Activated naive CD4-positive, alpha-beta T cell treated with anti-CD3 and anti-CD28 coated beads, Interleukin-2, amount 50 U/mL, for 16 hours (primary cell): ENCODE measurements around the gene C2CD3.
"Not testable (repeated sequence)": the region's sequence is repeated elsewhere in the genome, so short reads cannot be mapped to it uniquely, and the experiment has no call there.

Source experiments
- DNase-seq: peaks from one replicate; pipeline ENCODE4 v3.0.0-alpha.2; 2020

C2CD3 gene

DNA sequence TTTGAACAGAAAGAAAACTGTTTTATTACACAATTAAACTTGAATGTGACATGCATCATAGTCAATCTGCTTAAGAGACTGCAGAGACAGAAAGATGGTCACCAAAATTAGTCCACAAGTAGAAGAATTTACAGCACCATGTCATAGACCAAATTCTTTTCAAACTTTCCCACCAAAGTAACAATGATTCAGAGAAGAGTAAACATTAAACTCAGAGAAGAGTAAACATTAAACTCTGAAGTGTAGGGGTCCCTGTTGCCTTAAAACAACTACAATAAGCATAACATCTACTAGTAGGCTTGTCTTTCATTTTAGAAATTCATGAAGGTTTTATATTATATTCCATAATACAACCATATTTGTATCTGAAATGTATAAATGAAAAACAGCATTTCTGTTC is 104.1 kb downstream of the C2CD3 start:
- not testable (repeated sequence) for DNase-seq

- not testable (repeated sequence) for DNase-seq
Observed at GRCh38 chr11:74065534-74065933, 105.3 kb downstream of the C2CD3 start.

- not testable (repeated sequence) for DNase-seq
Observed at GRCh38 chr11:74063628-74064027, 107.2 kb downstream of the C2CD3 start.

DNA sequence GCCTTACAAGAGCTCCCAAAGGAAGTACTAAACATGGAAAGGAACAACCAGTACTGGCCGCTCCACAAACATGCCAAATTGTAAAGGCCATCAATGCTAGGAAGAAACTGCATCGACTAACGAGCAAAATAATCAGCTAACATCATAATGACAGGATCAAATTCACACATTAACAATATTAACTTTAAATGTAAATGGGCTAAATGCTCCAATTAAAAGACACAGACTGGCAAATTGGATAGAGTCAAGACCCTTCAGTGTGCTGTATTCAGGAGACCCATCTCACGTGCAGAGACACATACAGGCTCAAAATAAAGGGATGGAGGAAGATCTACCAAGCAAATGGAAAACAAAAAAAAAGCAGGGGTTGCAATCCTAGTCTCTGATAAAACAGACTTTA is 109.2 kb downstream of the C2CD3 start:
- not testable (repeated sequence) for DNase-seq

DNA sequence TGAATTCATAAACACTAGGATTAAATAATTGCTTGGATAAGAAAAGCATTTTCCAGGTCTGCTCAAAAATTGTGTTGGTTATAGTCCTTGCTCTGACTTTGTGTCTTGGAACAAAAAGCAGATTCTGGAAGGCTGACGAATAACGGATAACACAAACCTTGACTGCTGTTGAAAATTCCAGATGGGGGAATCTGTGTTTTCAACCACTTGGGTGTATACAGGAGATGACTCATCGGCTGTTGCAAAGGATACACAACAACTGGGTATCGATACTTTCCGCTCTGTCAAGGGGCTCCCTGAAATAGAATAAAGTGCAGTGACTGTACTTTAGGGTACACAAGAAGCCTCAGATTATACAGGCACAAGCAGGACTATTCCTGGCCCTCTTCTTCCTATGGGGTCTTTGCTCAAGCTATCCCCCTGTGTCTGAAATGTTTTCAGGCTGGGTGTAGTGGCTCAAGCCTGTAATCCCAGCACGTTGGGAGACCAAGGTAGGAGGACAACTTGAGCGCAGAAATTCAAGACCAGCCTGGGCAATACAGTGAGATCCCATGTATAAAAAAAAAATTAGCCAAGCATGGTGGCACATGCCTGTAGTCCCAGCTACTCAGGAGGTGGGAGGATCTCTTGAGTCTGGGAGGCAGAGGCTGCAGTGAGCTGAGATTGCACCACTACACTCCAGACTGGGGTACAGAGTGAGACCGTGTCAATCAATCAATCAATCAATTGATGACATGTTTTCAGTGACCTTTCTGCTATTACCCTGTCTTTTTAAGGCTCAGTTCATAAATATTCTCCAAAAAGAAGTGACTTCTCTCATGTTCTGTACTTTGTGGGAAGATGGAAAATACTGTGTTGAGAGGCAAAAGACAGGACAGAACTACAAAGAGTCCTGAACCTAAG is 113.3 kb downstream of the C2CD3 start:
- no peak for DNase-seq

GRCh38 chr11:74055938-74056337 is 114.9 kb downstream of the C2CD3 start:
- no peak for DNase-seq

GRCh38 chr11:74050465-74050864 is 120.3 kb downstream of the C2CD3 start:
- no peak for DNase-seq

DNA sequence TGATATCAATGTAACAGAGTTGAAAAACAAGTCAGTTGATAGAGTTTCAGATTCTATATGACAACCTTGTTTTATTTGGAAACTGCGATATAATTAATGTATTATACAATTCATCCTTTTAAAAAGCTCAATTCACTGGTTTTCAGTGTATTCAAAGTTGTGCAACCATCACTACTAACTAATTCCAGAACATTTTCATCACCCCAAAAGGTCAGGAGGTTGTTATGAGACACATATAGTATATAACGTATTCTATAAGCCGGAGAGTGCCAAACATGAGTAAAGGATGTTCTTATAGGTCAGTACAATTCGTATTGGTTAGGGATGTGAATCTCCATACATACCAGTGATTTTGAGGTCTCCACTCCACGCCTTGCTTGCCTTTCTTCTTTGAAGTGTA is 121.8 kb downstream of the C2CD3 start:
- no peak for DNase-seq

GRCh38 chr11:74044538-74044937 is 126.3 kb downstream of the C2CD3 start:
- DNase-seq, result no peak

GRCh38 chr11:74043450-74043849 is 127.4 kb downstream of the C2CD3 start:
- no peak for DNase-seq

- DNase-seq, result no peak
Observed at GRCh38 chr11:74037309-74037708, 133.5 kb downstream of the C2CD3 start.

DNA sequence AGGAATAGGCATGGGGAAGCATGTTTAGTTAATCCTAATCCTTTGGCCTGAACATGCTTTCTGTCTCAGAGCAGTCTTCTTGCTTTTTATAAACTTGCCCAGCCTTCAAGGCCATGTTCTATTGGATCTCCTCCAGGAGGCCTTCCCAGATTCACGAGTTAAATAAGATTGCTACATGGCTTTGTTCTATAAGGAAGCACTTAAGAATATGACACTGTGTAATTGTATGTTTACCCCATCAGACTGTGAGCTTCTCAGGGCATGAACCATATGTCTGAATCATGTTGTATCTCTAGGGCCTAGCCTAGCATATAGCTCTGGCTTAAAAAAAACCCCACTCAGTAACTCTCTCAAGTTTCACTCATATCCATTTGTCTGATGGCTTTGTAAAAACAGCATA is 135.5 kb downstream of the C2CD3 start:
- no peak for DNase-seq

DNA sequence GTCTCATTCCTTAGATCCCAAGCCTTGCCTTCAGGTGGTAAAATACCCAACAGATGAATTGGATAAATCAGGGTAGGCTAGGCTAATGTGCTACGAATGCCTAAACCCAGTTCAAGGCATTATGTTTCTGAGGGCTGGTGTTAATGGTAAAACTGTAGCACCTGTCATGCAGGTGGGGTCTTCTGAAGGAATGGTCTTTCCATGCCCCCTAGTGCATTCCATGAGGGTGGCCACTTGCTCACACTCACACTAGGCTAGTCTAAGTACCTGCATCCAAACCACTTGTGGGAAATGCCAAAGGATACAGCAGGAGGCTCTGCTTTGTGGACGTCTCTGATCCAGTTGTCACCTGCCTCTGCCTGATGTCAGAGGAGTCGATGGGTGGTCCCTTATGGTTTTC is 137.8 kb downstream of the C2CD3 start:
- no peak for DNase-seq

- DNase-seq, result no peak
Observed at GRCh38 chr11:74030723-74031676, 139.8 kb downstream of the C2CD3 start.

DNA sequence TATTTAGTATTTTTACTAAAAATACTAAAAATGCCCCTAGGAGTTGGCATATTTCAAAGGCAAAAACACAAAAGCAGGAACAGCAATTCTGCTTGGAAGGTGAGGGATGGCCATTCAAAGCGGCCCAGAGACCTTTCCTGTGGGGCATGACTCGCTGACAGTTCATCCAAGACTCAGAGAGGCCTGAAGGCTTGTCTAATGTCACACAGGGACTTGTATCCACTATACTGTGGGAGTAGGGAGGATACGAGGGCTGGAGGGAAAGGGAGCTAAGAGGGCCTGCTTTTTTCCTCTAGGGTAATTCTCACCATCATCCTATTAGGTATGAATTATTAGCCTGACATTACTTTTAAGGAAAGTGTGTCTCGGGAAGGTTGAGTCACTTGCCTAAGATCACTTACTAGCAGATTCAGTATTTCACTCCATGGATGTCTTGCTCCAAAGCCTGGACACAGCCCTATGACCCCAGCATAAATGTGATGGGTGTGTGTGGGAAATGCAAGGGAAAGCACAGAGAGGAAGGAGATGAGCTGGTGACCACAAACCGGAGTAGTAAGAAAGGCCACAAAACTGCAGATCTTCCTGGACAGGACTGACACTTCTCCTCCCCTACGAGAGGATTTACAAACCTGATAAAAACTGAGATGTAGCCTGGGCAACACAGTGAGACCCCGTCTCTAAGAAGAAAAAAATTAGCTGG is 145.2 kb downstream of the C2CD3 start:
- no peak for DNase-seq

GRCh38 chr11:74024261-74025029 is 146.4 kb downstream of the C2CD3 start:
- DNase-seq, result no peak

DNA sequence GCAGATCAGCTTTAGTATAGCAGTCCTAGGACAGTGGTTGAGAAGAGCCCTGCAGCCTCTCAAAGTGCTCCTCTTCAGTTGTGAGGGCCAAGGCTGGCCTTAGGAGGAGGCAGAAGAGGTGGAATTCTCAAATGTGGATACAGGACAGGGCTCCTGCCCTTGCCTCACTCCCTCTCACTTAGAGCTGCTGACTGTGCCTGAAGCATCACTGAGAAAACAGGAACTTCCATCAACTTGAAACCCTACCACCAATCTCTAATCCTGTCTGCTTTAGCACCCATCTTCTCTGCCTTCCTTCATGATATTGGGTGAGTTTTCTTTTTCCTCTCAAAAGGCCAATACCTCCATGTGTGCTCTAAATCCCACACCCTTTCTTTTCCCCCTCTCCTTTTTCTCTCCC is 147.5 kb downstream of the C2CD3 start:
- DNase-seq, result no peak

DNA sequence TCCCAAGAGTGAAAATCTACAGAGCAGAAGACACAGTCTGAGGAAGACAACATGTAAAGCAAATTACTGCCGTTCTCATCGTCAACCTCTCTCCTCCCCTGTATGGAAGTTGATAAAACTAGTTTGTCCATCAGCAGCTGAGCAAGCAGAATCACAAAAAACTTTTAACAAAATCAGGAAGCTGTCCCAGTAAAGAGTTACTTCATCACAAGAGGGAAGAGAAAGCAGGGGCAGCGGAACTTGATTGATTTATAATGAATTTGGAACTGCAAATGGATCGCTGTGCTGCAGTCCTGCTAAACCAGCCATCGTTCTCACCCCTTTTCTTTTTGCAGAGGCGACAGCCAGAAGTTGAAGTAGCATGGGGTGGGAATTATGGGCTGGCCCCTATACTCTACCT is 148.3 kb downstream of the C2CD3 start:
- no peak for DNase-seq

DNA sequence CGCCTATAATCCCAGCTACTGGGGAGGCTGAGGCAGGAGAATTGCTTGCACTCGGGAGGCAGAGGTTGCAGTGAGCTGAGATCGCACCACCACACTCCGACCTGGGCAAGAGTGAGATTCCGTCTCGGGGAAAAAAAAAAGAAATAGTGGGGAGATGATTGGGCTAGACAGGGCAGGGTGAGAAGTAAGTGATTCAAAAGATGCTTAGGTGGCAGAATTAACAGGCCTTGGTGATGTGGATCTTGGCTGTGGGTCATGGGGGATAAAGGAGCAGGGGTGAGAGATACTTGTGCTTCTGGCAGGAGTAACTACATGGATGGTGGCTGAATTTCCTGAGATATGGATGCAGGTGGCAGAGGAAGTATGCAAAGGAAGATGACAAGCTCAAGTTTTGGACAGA is 148.8 kb downstream of the C2CD3 start:
- DNase-seq, result no peak

DNA sequence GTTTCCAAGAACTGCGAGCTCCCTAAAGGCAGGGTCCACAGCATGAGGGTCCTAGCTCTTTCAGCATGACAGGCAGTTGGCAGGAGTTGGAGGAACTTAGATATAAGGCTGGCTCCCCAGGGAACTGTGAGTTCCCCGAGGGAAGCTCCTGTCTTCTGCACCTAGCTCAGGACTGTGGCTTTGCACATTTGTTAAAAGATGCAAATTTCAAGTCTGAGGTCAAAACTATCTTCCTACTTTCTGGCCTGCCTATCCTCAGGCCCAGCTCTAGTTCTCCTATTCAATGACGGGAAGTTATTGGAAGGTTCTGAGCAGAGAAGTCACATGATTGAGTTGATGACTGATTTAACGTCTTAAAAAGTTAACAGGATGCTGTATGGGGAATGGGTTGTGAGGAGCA is 150.3 kb downstream of the C2CD3 start:
- no peak for DNase-seq

DNA sequence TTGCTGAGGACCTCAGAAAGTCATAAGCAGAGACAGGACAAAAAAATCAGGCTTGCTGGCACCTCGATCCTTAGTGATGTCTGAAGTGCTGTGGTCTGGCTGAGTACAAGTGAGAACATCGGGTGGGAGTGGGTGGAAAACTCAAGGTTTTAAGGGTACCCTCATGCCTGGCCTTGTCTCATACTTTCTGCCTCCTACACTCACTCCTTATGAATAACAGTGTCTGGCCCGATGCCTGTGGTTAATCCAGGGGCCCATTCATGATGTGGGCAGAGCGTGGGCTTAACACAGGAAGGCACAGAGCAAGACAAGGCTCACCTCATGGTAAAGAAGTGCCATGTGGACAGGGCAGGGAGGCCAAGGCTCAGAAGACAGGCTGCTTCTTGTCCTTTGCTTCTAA is 150.9 kb downstream of the C2CD3 start:
- DNase-seq, result peak; percentile 36

- DNase-seq, result no peak
Observed at GRCh38 chr11:74019104-74019738, 151.6 kb downstream of the C2CD3 start.
